Endodermal cell (in vitro differentiated cells): ENCODE measurements around the gene NOS1AP. TPM values are rescaled to one million over a fixed set of nuclear protein-coding genes. Genes with fewer than 3 reads are reported as not detected.

Source experiments
- microRNA-seq: library from miRNA; unstranded; fragments of <30 nt; microRNA quantifications from one replicate; pipeline ENCODE4 v1.2.0, GENCODE V29; 2020; ENCODE audit warnings: borderline microRNAs expressed
- total RNA-seq, 2 donors: library from RNA; stranded (reverse); fragmentation: NEBNext Ultra II Directional in 1 of 2; extraction: Animal tissue kit (Norgen Biotek cat#: 25700) in 1 of 2; gene quantifications; 2 replicates in 1 of 2; 3 replicates in 1 of 2; pipeline ENCODE4 v1.2.1, GENCODE V29; 2021

Gene NOS1AP
- total RNA-seq, 2 donors from 2014 or later: 4.8 to 5.9 TPM

Small RNAs within 50 kb of the gene (microRNA-seq; reads per million reads assigned to microRNA genes)
- gene MIR4654 (not detected), gene MIR556 (2.8 reads per million, percentile 18 among the genes with 10 or more reads in this experiment)

Other genes starting within 250 kb of the NOS1AP start
- gene OLFML2B, start 45.8 kb upstream of the NOS1AP start, total RNA-seq: under 1 TPM; 0.75 to 1.00 TPM